ENCODE measurements around the gene RTP1. TPM values are rescaled to one million over a fixed set of nuclear protein-coding genes. Genes with fewer than 3 reads are reported as not detected.

Gene RTP1
- total and polyA plus RNA-seq, 2 experiments from 2014 or later = 4.4 to 6.3 TPM

DNA sequence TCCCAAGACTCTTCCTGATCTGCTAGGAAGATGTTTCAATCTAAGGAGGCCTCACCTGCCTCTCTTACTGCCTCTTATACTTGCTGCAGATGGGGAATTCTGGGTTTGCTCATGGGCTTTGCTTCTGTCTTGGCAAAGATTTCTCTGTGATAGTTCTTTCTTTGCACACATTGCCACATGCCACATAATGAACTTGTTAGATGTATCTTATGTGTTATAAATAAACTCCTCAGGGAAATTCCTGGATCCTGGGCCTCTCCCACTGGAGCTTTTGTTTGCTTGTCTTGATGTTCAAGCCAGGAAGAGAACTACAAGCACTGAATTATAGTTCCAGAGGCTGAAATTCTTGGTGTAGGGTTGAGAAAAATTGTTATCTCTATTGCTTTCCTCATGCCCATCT, 12.2 kb downstream of the RTP1 start:
- H3K4me3 Mint-ChIP-seq = no peak overlapping the region

More for the DNA sequence above, 12.2 kb downstream of the RTP1 start:
- Histone ChIP-seq H3K27me3 (ENCODE audit: insufficient read depth) (no peaks in the 10 kb centered on the region), H3K79me2 (replicated peaks; ENCODE audit: insufficient read depth) (no peaks in the 10 kb centered on the region), H3K27ac (ENCODE audit: low read depth) (peak overlapping the region; percentile 1; the same call in 1 of the 2 replicates), H3K4me1 (ENCODE audit: insufficient read depth) (peaks cover 18% of the 10 kb centered on the region), H4K20me1 (replicated peaks; ENCODE audit: insufficient read depth) (no peaks in the 10 kb centered on the region), H2AFZ (no peak overlapping the region), H3K36me3 (ENCODE audit: insufficient read depth) (no peaks in the 10 kb centered on the region; the same call in 1 of the 2 replicates), H3K4me2 (no peak overlapping the region), H3K9me2 (ENCODE audit: insufficient read depth) (peaks cover 23% of the 10 kb centered on the region), H3F3A (replicated peaks; ENCODE audit: low read depth) (no peaks in the 10 kb centered on the region), H3K4me3 (no peak overlapping the region)
- Mint-ChIP-seq H3K27ac (no peak overlapping the region), H3K27me3 (ENCODE audit: insufficient read depth, low read depth, poor library complexity) (peaks cover 5% of the 10 kb centered on the region), H3K9me3 (peaks cover 25% of the 10 kb centered on the region), H3K36me3 (ENCODE audit: low read depth) (peaks cover 28% of the 10 kb centered on the region), H3K4me1 (peaks cover 16% of the 10 kb centered on the region)
- no peak for DNase-seq (ENCODE audit: low spot score)
- no peak for TF ChIP-seq STAT1 (IDR thresholded peaks at IDR 0.05; ENCODE audit: unreplicated experiment)
- TF ChIP-seq, protein P1, sequence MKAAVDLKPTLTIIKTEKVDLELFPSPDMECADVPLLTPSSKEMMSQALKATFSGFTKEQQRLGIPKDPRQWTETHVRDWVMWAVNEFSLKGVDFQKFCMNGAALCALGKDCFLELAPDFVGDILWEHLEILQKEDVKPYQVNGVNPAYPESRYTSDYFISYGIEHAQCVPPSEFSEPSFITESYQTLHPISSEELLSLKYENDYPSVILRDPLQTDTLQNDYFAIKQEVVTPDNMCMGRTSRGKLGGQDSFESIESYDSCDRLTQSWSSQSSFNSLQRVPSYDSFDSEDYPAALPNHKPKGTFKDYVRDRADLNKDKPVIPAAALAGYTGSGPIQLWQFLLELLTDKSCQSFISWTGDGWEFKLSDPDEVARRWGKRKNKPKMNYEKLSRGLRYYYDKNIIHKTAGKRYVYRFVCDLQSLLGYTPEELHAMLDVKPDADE (IDR thresholded peaks at IDR 0.05) = no peak
- no peak for TF ChIP-seq CREB1 (CRISPR knock-in tag; IDR thresholded peaks at IDR 0.05; ENCODE audit: low read depth)
- TF ChIP-seq, protein P2, sequence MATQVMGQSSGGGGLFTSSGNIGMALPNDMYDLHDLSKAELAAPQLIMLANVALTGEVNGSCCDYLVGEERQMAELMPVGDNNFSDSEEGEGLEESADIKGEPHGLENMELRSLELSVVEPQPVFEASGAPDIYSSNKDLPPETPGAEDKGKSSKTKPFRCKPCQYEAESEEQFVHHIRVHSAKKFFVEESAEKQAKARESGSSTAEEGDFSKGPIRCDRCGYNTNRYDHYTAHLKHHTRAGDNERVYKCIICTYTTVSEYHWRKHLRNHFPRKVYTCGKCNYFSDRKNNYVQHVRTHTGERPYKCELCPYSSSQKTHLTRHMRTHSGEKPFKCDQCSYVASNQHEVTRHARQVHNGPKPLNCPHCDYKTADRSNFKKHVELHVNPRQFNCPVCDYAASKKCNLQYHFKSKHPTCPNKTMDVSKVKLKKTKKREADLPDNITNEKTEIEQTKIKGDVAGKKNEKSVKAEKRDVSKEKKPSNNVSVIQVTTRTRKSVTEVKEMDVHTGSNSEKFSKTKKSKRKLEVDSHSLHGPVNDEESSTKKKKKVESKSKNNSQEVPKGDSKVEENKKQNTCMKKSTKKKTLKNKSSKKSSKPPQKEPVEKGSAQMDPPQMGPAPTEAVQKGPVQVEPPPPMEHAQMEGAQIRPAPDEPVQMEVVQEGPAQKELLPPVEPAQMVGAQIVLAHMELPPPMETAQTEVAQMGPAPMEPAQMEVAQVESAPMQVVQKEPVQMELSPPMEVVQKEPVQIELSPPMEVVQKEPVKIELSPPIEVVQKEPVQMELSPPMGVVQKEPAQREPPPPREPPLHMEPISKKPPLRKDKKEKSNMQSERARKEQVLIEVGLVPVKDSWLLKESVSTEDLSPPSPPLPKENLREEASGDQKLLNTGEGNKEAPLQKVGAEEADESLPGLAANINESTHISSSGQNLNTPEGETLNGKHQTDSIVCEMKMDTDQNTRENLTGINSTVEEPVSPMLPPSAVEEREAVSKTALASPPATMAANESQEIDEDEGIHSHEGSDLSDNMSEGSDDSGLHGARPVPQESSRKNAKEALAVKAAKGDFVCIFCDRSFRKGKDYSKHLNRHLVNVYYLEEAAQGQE (IDR thresholded peaks at IDR 0.05; ENCODE audit: unreplicated experiment) = no peak
- TF ChIP-seq ZNF114 (CRISPR knock-in tag; IDR thresholded peaks at IDR 0.05) = no peak
- TF ChIP-seq EZH2 (IDR thresholded peaks at IDR 0.05; ENCODE audit: low read depth, unreplicated experiment) = no peak
- no peak for TF ChIP-seq JUNB (IDR thresholded peaks at IDR 0.05; ENCODE audit: unreplicated experiment)
- TF ChIP-seq, protein P3, sequence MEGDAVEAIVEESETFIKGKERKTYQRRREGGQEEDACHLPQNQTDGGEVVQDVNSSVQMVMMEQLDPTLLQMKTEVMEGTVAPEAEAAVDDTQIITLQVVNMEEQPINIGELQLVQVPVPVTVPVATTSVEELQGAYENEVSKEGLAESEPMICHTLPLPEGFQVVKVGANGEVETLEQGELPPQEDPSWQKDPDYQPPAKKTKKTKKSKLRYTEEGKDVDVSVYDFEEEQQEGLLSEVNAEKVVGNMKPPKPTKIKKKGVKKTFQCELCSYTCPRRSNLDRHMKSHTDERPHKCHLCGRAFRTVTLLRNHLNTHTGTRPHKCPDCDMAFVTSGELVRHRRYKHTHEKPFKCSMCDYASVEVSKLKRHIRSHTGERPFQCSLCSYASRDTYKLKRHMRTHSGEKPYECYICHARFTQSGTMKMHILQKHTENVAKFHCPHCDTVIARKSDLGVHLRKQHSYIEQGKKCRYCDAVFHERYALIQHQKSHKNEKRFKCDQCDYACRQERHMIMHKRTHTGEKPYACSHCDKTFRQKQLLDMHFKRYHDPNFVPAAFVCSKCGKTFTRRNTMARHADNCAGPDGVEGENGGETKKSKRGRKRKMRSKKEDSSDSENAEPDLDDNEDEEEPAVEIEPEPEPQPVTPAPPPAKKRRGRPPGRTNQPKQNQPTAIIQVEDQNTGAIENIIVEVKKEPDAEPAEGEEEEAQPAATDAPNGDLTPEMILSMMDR (conservative IDR thresholded peaks at IDR 0.05; ENCODE audit: low read depth in 2 of 2) = no peak
- TF ChIP-seq, protein P4, sequence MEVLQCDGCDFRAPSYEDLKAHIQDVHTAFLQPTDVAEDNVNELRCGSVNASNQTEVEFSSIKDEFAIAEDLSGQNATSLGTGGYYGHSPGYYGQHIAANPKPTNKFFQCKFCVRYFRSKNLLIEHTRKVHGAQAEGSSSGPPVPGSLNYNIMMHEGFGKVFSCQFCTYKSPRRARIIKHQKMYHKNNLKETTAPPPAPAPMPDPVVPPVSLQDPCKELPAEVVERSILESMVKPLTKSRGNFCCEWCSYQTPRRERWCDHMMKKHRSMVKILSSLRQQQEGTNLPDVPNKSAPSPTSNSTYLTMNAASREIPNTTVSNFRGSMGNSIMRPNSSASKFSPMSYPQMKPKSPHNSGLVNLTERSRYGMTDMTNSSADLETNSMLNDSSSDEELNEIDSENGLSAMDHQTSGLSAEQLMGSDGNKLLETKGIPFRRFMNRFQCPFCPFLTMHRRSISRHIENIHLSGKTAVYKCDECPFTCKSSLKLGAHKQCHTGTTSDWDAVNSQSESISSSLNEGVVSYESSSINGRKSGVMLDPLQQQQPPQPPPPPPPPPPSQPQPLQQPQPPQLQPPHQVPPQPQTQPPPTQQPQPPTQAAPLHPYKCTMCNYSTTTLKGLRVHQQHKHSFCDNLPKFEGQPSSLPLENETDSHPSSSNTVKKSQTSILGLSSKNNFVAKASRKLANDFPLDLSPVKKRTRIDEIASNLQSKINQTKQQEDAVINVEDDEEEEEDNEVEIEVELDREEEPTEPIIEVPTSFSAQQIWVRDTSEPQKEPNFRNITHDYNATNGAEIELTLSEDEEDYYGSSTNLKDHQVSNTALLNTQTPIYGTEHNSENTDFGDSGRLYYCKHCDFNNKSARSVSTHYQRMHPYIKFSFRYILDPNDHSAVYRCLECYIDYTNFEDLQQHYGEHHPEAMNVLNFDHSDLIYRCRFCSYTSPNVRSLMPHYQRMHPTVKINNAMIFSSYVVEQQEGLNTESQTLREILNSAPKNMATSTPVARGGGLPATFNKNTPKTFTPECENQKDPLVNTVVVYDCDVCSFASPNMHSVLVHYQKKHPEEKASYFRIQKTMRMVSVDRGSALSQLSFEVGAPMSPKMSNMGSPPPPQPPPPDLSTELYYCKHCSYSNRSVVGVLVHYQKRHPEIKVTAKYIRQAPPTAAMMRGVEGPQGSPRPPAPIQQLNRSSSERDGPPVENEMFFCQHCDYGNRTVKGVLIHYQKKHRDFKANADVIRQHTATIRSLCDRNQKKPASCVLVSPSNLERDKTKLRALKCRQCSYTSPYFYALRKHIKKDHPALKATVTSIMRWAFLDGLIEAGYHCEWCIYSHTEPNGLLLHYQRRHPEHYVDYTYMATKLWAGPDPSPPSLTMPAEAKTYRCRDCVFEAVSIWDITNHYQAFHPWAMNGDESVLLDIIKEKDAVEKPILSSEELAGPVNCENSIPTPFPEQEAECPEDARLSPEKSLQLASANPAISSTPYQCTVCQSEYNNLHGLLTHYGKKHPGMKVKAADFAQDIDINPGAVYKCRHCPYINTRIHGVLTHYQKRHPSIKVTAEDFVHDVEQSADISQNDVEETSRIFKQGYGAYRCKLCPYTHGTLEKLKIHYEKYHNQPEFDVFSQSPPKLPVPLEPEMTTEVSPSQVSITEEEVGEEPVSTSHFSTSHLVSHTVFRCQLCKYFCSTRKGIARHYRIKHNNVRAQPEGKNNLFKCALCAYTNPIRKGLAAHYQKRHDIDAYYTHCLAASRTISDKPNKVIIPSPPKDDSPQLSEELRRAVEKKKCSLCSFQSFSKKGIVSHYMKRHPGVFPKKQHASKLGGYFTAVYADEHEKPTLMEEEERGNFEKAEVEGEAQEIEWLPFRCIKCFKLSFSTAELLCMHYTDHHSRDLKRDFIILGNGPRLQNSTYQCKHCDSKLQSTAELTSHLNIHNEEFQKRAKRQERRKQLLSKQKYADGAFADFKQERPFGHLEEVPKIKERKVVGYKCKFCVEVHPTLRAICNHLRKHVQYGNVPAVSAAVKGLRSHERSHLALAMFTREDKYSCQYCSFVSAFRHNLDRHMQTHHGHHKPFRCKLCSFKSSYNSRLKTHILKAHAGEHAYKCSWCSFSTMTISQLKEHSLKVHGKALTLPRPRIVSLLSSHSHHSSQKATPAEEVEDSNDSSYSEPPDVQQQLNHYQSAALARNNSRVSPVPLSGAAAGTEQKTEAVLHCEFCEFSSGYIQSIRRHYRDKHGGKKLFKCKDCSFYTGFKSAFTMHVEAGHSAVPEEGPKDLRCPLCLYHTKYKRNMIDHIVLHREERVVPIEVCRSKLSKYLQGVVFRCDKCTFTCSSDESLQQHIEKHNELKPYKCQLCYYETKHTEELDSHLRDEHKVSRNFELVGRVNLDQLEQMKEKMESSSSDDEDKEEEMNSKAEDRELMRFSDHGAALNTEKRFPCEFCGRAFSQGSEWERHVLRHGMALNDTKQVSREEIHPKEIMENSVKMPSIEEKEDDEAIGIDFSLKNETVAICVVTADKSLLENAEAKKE (CRISPR knock-in tag; IDR thresholded peaks at IDR 0.05) = no peak
- TF ChIP-seq EZH2phosphoT487 (IDR thresholded peaks at IDR 0.05; ENCODE audit: unreplicated experiment) = no peak
- no peak for TF ChIP-seq ZNF331 (CRISPR knock-in tag; IDR thresholded peaks at IDR 0.05; ENCODE audit: low read depth)
- TF ChIP-seq POLR2AphosphoS5 (IDR thresholded peaks at IDR 0.05; ENCODE audit: low read depth) = no peak
- TF ChIP-seq NANOG (IDR thresholded peaks at IDR 0.05; ENCODE audit: borderline replicate concordance) = no peak
- ATAC-seq = no peak
